H9 (cell line): ENCODE data around the gene CYP2B6. TPM values are rescaled to one million over a fixed set of nuclear protein-coding genes. Genes with fewer than 3 reads are reported as not detected.
"Not testable (repeated sequence)": the region's sequence is repeated elsewhere in the genome, so short reads cannot be mapped to it uniquely, and the experiment has no call there.

Experiments
- DNase-seq: peaks from one replicate; pipeline ENCODE4 v3.0.0-alpha.2; 2017
- H2AFZ ChIP-seq: one replicate; pipeline ENCODE4 v1.6.1; 2013; ENCODE audit warnings: mild to moderate bottlenecking, low read length, control low read depth, moderate library complexity
- H2AK5ac ChIP-seq: 2 replicates; pipeline ENCODE4 v1.6.1; 2013; ENCODE audit warnings: low read length, control low read depth, mixed read lengths; ENCODE audit not compliant: insufficient read length
- H2BK120ac ChIP-seq: one replicate; pipeline ENCODE4 v1.6.1; 2013; ENCODE audit warnings: low read depth, mild to moderate bottlenecking, low read length, control low read depth, inconsistent platforms; ENCODE audit not compliant: poor library complexity, severe bottlenecking
- H2BK12ac ChIP-seq: 2 replicates; pipeline ENCODE4 v1.6.1; 2013; ENCODE audit warnings: low read length, control low read depth, mixed read lengths, low read depth; ENCODE audit not compliant: insufficient read length
- H2BK15ac ChIP-seq: 2 replicates; pipeline ENCODE4 v1.6.1; 2013; ENCODE audit warnings: low read depth, low read length, control low read depth
- H2BK20ac ChIP-seq: one replicate; pipeline ENCODE4 v1.6.1; 2013; ENCODE audit warnings: low read depth, mild to moderate bottlenecking, low read length, control low read depth, inconsistent platforms; ENCODE audit not compliant: poor library complexity, severe bottlenecking
- H2BK5ac ChIP-seq: 2 replicates; pipeline ENCODE4 v1.6.1; 2013; ENCODE audit warnings: low read length, control low read depth, mixed read lengths; ENCODE audit not compliant: insufficient read length
- H3K14ac ChIP-seq: 2 replicates; pipeline ENCODE4 v1.6.1; 2013; ENCODE audit warnings: low read length, control low read depth; ENCODE audit not compliant: insufficient read depth
- H3K18ac ChIP-seq: 2 replicates; pipeline ENCODE4 v1.6.1; 2013; ENCODE audit warnings: low read depth, mild to moderate bottlenecking, mixed read lengths, low read length, control low read depth; ENCODE audit not compliant: insufficient read length
- H3K23ac ChIP-seq: 2 replicates; pipeline ENCODE4 v1.6.1; 2013; ENCODE audit warnings: low read length, control low read depth, mixed read lengths, low read depth; ENCODE audit not compliant: insufficient read length
- H3K23me2 ChIP-seq: 2 replicates; pipeline ENCODE4 v1.6.1; 2013; ENCODE audit warnings: low read depth, mild to moderate bottlenecking, mixed read lengths, low read length, control low read depth; ENCODE audit not compliant: insufficient read length, poor library complexity, severe bottlenecking
- H3K27ac ChIP-seq: 2 replicates; pipeline ENCODE4 v1.5.1; 2013; ENCODE audit warnings: low read length, control low read depth, mixed read lengths, low read depth; ENCODE audit not compliant: insufficient read length
- H3K27me3 ChIP-seq: 2 replicates; pipeline ENCODE4 v1.6.1; 2013; ENCODE audit warnings: low read length, control low read depth, inconsistent platforms; ENCODE audit not compliant: insufficient read depth
- H3K4ac ChIP-seq: 2 replicates; pipeline ENCODE4 v1.6.1; 2013; ENCODE audit warnings: low read depth, mild to moderate bottlenecking, control low read depth, inconsistent platforms, low read length, moderate library complexity
- H3K4me1 ChIP-seq: 2 replicates; pipeline ENCODE4 v1.6.1; 2013; ENCODE audit warnings: low read length, control low read depth, inconsistent platforms; ENCODE audit not compliant: insufficient read depth
- H3K4me2 ChIP-seq: 2 replicates; pipeline ENCODE4 v1.6.1; 2013; ENCODE audit warnings: low read length, control low read depth, mixed read lengths; ENCODE audit not compliant: insufficient read length, insufficient read depth
- H3K56ac ChIP-seq: 2 replicates; pipeline ENCODE4 v1.6.1; 2013; ENCODE audit warnings: low read depth, mild to moderate bottlenecking, mixed read lengths, low read length, control low read depth; ENCODE audit not compliant: insufficient read length
- H3K79me1 ChIP-seq: 2 replicates; pipeline ENCODE4 v1.6.1; 2013; ENCODE audit warnings: low read depth, mild to moderate bottlenecking, moderate library complexity, low read length, control low read depth, inconsistent platforms; ENCODE audit not compliant: insufficient read depth, poor library complexity, severe bottlenecking
- H3K79me2 ChIP-seq: 2 replicates; pipeline ENCODE4 v1.6.1; 2013; ENCODE audit warnings: low read length, control low read depth, inconsistent platforms; ENCODE audit not compliant: insufficient read depth
- H3K9ac ChIP-seq: 2 replicates; pipeline ENCODE4 v1.6.1; 2013; ENCODE audit warnings: low read length, control low read depth, mixed read lengths; ENCODE audit not compliant: insufficient read length; ENCODE audit errors: extremely low read depth
- H3K9me3 ChIP-seq: one replicate; pipeline ENCODE4 v1.6.1; 2013; ENCODE audit warnings: low read depth, low read length, inconsistent platforms; ENCODE audit not compliant: control insufficient read depth
- H3T11ph ChIP-seq: one replicate; pipeline ENCODE4 v1.6.1; 2013; ENCODE audit warnings: mild to moderate bottlenecking, low read length, control low read depth, inconsistent platforms
- H4K20me1 ChIP-seq: one replicate; pipeline ENCODE4 v1.6.1; 2013; ENCODE audit not compliant: control insufficient read depth, insufficient read length, insufficient read depth
- H4K5ac ChIP-seq: 2 replicates; pipeline ENCODE4 v1.6.1; 2013; ENCODE audit warnings: low read depth, mild to moderate bottlenecking, mixed read lengths, low read length, control low read depth; ENCODE audit not compliant: insufficient read length
- H4K8ac ChIP-seq: replicated peaks from 2 replicates; pipeline ENCODE4 v1.6.1; 2013; ENCODE audit warnings: low read length, control low read depth, mixed read lengths, low read depth; ENCODE audit not compliant: insufficient read length
- H4K91ac ChIP-seq: 2 replicates; pipeline ENCODE4 v1.6.1; 2013; ENCODE audit warnings: low read depth, mild to moderate bottlenecking, moderate library complexity, mixed read lengths, low read length, control low read depth; ENCODE audit not compliant: insufficient read length
- H3K27ac Mint-ChIP-seq, 3 experiments: 2 replicates in 2 of 3; 3 replicates in 1 of 3; pipeline ENCODE4 v1.8.0; 2020 to 2021; ENCODE audit warnings: mixed read lengths in 3 of 3, mild to moderate bottlenecking in 1 of 3, moderate library complexity in 1 of 3
- H3K27me3 Mint-ChIP-seq: 2 replicates; pipeline ENCODE4 v1.8.0; 2021; ENCODE audit warnings: low read depth, mild to moderate bottlenecking, moderate library complexity, mixed read lengths
- H3K36me3 Mint-ChIP-seq, 3 experiments: 2 replicates in 2 of 3; 3 replicates in 1 of 3; pipeline ENCODE4 v1.8.0; 2020 to 2021; ENCODE audit warnings: low read depth in 3 of 3, mixed read lengths in 3 of 3; ENCODE audit not compliant: insufficient read depth in 1 of 3
- H3K4me1 Mint-ChIP-seq, 2 experiments: 2 replicates each; pipeline ENCODE4 v1.8.0; 2020; ENCODE audit warnings: mixed read lengths in 2 of 2
- H3K4me3 Mint-ChIP-seq, 2 experiments: 2 replicates in 1 of 2; 3 replicates in 1 of 2; pipeline ENCODE4 v1.8.0; 2020 to 2021; ENCODE audit warnings: mild to moderate bottlenecking in 2 of 2, mixed read lengths in 2 of 2, moderate library complexity in 1 of 2
- H3K9me3 Mint-ChIP-seq, 2 experiments: 2 replicates in 1 of 2; 3 replicates in 1 of 2; pipeline ENCODE4 v1.8.0; 2020; ENCODE audit warnings: mild to moderate bottlenecking in 2 of 2, mixed read lengths in 2 of 2, moderate library complexity in 1 of 2
- WGBS: extraction: QIAGEN DNeasy Blood & Tissue Kit; methylation state at CpG from one replicate; pipeline ENCODE4 v1.1.7; 2013; ENCODE audit warnings: missing lambda C conversion rate, low lambda C conversion rate, mixed read lengths; ENCODE audit not compliant: insufficient read length; ENCODE audit errors: extremely low coverage; 5-methylcytosine and 5-hydroxymethylcytosine counted together
- total RNA-seq: library from RNA; stranded (reverse); gene quantifications from 2 replicates; pipeline ENCODE4 v1.2.1, GENCODE V29; 2021

The CYP2B6 gene
- total RNA-seq, 1 experiment from 2014 or later, result 3.0 TPM

- H3K27ac Mint-ChIP-seq, H2BK5ac ChIP-seq: not testable (repeated sequence)
These were observed 23.0 kb upstream of the CYP2B6 start for GRCh38 chr19:40968065-40968464.

GRCh38 chr19:40969721-40970120 lies 21.4 kb upstream of the CYP2B6 start:
- H3K27me3 ChIP-seq, H2BK15ac ChIP-seq, H3K4ac ChIP-seq, H3K56ac ChIP-seq, H3K27ac ChIP-seq, H3K23me2 ChIP-seq, H4K5ac ChIP-seq, H2BK20ac ChIP-seq, H3K27ac Mint-ChIP-seq, H4K20me1 ChIP-seq, H3K79me2 ChIP-seq, H3K23ac ChIP-seq, H2AK5ac ChIP-seq, H3K79me1 ChIP-seq, H2AFZ ChIP-seq, H2BK12ac ChIP-seq, H3K4me1 ChIP-seq, DNase-seq, H2BK5ac ChIP-seq, H4K91ac ChIP-seq, H2BK120ac ChIP-seq, H3K14ac ChIP-seq, H4K8ac ChIP-seq, H3K4me3 Mint-ChIP-seq, H3K9ac ChIP-seq, H3T11ph ChIP-seq, H3K4me2 ChIP-seq, H3K18ac ChIP-seq, H3K4me1 Mint-ChIP-seq, H3K9me3 ChIP-seq: not testable (repeated sequence)
- Mint-ChIP-seq H3K36me3 (peaks cover 12 to 22% (median 17%) of the 10 kb centered on the region in 3 experiments), H3K27me3 (peaks cover 11% of the 10 kb centered on the region), H3K9me3 (peaks cover 29 to 30% of the 10 kb centered on the region in 2 experiments)
- WGBS, result no CpG with 5 or more reads among the region's 4 CpGs

More at GRCh38 chr19:40968065-40968464, 23.0 kb upstream of the CYP2B6 start:
- H2BK20ac ChIP-seq, H2BK15ac ChIP-seq, H3K56ac ChIP-seq, H3K9ac ChIP-seq, H3K4me1 Mint-ChIP-seq, H3K23ac ChIP-seq, H2BK120ac ChIP-seq, H2AFZ ChIP-seq, H4K8ac ChIP-seq, DNase-seq, H3K4me3 Mint-ChIP-seq, H3K27me3 ChIP-seq, H2BK12ac ChIP-seq, H3T11ph ChIP-seq, H4K91ac ChIP-seq, H3K4me1 ChIP-seq, H2AK5ac ChIP-seq, H3K4ac ChIP-seq, H3K18ac ChIP-seq, H3K79me2 ChIP-seq, H4K20me1 ChIP-seq, H3K27ac ChIP-seq, H3K79me1 ChIP-seq, H3K4me2 ChIP-seq, H3K23me2 ChIP-seq, H3K9me3 ChIP-seq, H3K14ac ChIP-seq, H4K5ac ChIP-seq: not testable (repeated sequence)
- no CpG with 5 or more reads among the region's 3 CpGs for WGBS
- Mint-ChIP-seq H3K27me3 (peaks cover 11% of the 10 kb centered on the region), H3K9me3 (peaks cover 37 to 39% of the 10 kb centered on the region in 2 experiments), H3K36me3 (peaks cover 12 to 23% (median 22%) of the 10 kb centered on the region in 3 experiments)
